GM21619 (cell line): Measurements from ENCODE around the gene ALDOC.
A peak's percentile ranks its signal among the peaks of the same experiment; 100 is the strongest.
"Not testable (repeated sequence)": the region's sequence is repeated elsewhere in the genome, so short reads cannot be mapped to it uniquely, and the experiment has no call there.

Experiments
- ATAC-seq: cut with Tn5 transposase; IDR thresholded peaks from one replicate; pipeline ENCODE4 v1.9.1; 2021; ENCODE audit not compliant: unreplicated experiment

ALDOC gene

GRCh38 chr17:28576758-28577465 is at the start of gene ALDOC:
Gene ALDOC, minus strand, starts transcription at chr17:28576895. Its CDS starts 1,363 bp downstream, at chr17:28575532.
- ATAC-seq = peak; percentile 70

GRCh38 chr17:28624148-28624547 is 47.5 kb upstream of the ALDOC start:
- no peak for ATAC-seq

GRCh38 chr17:28623696-28624095 is 47.0 kb upstream of the ALDOC start:
- no peak for ATAC-seq

GRCh38 chr17:28622186-28622585 is 45.5 kb upstream of the ALDOC start:
- ATAC-seq = no peak

GRCh38 chr17:28620010-28620409 is 43.3 kb upstream of the ALDOC start:
- no peak for ATAC-seq

- ATAC-seq = no peak
These were observed 41.8 kb upstream of the ALDOC start for GRCh38 chr17:28618464-28618863.

GRCh38 chr17:28616281-28616680 is 39.6 kb upstream of the ALDOC start:
- ATAC-seq = no peak

- no peak for ATAC-seq
These were observed 38.7 kb upstream of the ALDOC start for GRCh38 chr17:28615260-28615940.

GRCh38 chr17:28613931-28614381 is 37.3 kb upstream of the ALDOC start, which contains the start of gene RSKR:
Gene RSKR, minus strand, starts transcription at chr17:28614185. Its CDS starts 24 bp downstream, at chr17:28614161.
- no peak for ATAC-seq

- ATAC-seq = no peak
These were observed 36.5 kb upstream of the ALDOC start for GRCh38 chr17:28612936-28613872.

- no peak for ATAC-seq
These were observed 35.8 kb upstream of the ALDOC start for GRCh38 chr17:28612531-28612930.

- ATAC-seq = no peak
These were observed 33.7 kb upstream of the ALDOC start for GRCh38 chr17:28610376-28610775.

- ATAC-seq = not testable (repeated sequence)
These were observed 27.3 kb upstream of the ALDOC start for GRCh38 chr17:28604031-28604430.

- ATAC-seq = peak; percentile 34
These were observed 22.9 kb upstream of the ALDOC start for GRCh38 chr17:28599311-28600184.

- ATAC-seq = peak; percentile 78
These were observed 22.2 kb upstream of the ALDOC start, which contains the start of gene SPAG5 for GRCh38 chr17:28598799-28599310. Gene SPAG5, minus strand, starts transcription at chr17:28599025. Its CDS starts 79 bp downstream, at chr17:28598946.

- ATAC-seq = no peak
These were observed 21.7 kb upstream of the ALDOC start for GRCh38 chr17:28598389-28598788.

- ATAC-seq = no peak
These were observed 21.1 kb upstream of the ALDOC start for GRCh38 chr17:28597606-28598383.

GRCh38 chr17:28592260-28592659 is 15.6 kb upstream of the ALDOC start:
- no peak for ATAC-seq

GRCh38 chr17:28585851-28586250 is 9.2 kb upstream of the ALDOC start:
- no peak for ATAC-seq
